Lung (tissue), 12 donors: ENCODE data around the gene CLK2. TPM values are rescaled to one million over a fixed set of nuclear protein-coding genes. Genes with fewer than 3 reads are reported as not detected.

ENCODE experiments used
- ATAC-seq: fragments of 200-7000 bp; cut with Tn5 transposase; one replicate; pipeline ENCODE4 v1.9.1; 2020; ENCODE audit warnings: moderate number of reproducible peaks; ENCODE audit not compliant: insufficient read depth, low FRiP score
- DNase-seq, 3 donors: peaks; one replicate each; pipeline ENCODE4 v3.0.0-alpha.2; 2013 to 2017
- H3K27ac ChIP-seq, 2 donors: one replicate each; pipeline ENCODE4 v1.5.1; 2013; ENCODE audit warnings: mild to moderate bottlenecking in 2 of 2, moderate library complexity in 2 of 2, control low read depth in 1 of 2, inconsistent platforms in 1 of 2, low read depth in 1 of 2, low read length in 1 of 2
- H3K27me3 ChIP-seq, 3 donors: one replicate each; pipeline ENCODE4 v1.5.1; 2013; ENCODE audit warnings: low read length in 2 of 3; ENCODE audit not compliant: control insufficient read depth in 3 of 3, insufficient read depth in 3 of 3
- H3K36me3 ChIP-seq, 4 donors: one replicate each; pipeline ENCODE4 v1.5.1; 2013; ENCODE audit warnings: low read length in 4 of 4, mild to moderate bottlenecking in 1 of 4, moderate library complexity in 1 of 4; ENCODE audit not compliant: control insufficient read depth in 4 of 4, insufficient read depth in 4 of 4
- H3K4me1 ChIP-seq, 5 donors: one replicate each; pipeline ENCODE4 v1.5.1; 2013; ENCODE audit warnings: low read length in 5 of 5, mild to moderate bottlenecking in 2 of 5, moderate library complexity in 1 of 5; ENCODE audit not compliant: control insufficient read depth in 5 of 5, insufficient read depth in 5 of 5
- H3K4me3 ChIP-seq: one replicate; pipeline ENCODE4 v1.5.1; 2013; ENCODE audit warnings: mild to moderate bottlenecking, control low read depth, moderate library complexity
- H3K9ac ChIP-seq, 2 donors: one replicate each; pipeline ENCODE4 v1.5.1; 2013; ENCODE audit warnings: low read length in 2 of 2, control low read depth in 1 of 2; ENCODE audit not compliant: insufficient read depth in 1 of 2
- H3K9me3 ChIP-seq, 4 donors: one replicate each; pipeline ENCODE4 v1.5.1; 2013; ENCODE audit warnings: low read length in 3 of 4, mild to moderate bottlenecking in 1 of 4, moderate library complexity in 1 of 4; ENCODE audit not compliant: control insufficient read depth in 4 of 4, insufficient read depth in 3 of 4
- WGBS, 2 donors: extraction: QIAGEN DNeasy Blood & Tissue Kit; methylation state at CpG; one replicate each; pipeline ENCODE4 v1.1.7; 2013; 5-methylcytosine and 5-hydroxymethylcytosine counted together
- polyA plus RNA-seq, 2 donors: library from polyadenylated mRNA; stranded (reverse); fragments of 200-250 nt; gene quantifications; one replicate each; pipeline ENCODE4 v1.2.1, GENCODE V29; 2013
- total RNA-seq, 2 donors: library from RNA; depleted of rRNA in 1 of 2; stranded (reverse); fragments of >200 nt in 1 of 2; gene quantifications; one replicate each; pipeline ENCODE4 v1.2.1, GENCODE V29; 2014 to 2021
- TF ChIP-seq, protein P1 (sequence below): IDR thresholded peaks from 2 replicates; pipeline ENCODE4 v1.5.1; 2012; ENCODE audit warnings: mild to moderate bottlenecking; ENCODE audit errors: control extremely low read depth, extremely low read depth
- donor health status: control.
- donor health status: control.
- donor health status: Bipolar disorder and iron deficiency.
- donor health status: healthy.
- donor health status: DM: yes; HTN: yes; CAD: no.

CLK2 gene
- total and polyA plus RNA-seq, 4 donors: 41.1 to 56.5 (median 54.2) TPM

DNA sequence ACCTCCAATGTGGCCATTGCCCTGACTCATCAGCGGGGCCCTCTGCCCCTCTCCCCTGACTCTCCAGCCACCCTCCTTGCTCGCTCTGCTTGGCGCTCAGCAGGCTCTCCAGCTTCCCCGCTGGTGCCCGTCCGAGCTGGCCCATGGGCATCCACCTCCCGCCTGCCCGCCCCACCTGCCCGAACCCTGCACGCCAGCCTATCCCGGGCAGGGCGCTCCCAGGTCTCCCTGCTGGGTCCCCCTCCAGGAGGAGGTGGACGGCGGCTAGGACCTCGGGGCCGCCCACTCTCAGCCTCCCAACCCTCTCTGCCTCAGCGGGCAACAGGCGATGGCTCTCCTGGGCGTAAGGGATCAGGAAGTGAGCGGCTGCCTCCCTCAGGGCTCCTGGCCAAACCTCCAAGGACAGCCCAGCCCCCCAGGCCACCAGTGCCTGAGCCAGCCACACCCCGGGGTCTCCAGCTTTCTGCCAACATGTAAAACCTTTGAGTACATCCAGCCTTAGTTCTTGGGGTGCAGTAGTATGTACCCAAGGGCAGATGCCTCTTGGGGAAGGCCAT is 14.8 kb upstream of the CLK2 start:
- 93% methylated on average over 21 of the region's 21 CpGs for WGBS, 2 donors
- H3K27me3 ChIP-seq: peaks cover 0 to 4% (median 0%) of the 10 kb centered on the region in 3 donors
- no peaks in the 10 kb centered on the region for H3K4me1 ChIP-seq
- no peak overlapping the region for H3K27ac ChIP-seq
- ATAC-seq: no peak
- peaks cover 0 to 3% (median under 1%) of the 10 kb centered on the region in 4 donors for H3K36me3 ChIP-seq
- no peaks in the 10 kb centered on the region for H3K9me3 ChIP-seq
- no peak overlapping the region for H3K4me3 ChIP-seq
- no peak overlapping the region for H3K9ac ChIP-seq
- DNase-seq: no peak
- TF ChIP-seq, protein P1, sequence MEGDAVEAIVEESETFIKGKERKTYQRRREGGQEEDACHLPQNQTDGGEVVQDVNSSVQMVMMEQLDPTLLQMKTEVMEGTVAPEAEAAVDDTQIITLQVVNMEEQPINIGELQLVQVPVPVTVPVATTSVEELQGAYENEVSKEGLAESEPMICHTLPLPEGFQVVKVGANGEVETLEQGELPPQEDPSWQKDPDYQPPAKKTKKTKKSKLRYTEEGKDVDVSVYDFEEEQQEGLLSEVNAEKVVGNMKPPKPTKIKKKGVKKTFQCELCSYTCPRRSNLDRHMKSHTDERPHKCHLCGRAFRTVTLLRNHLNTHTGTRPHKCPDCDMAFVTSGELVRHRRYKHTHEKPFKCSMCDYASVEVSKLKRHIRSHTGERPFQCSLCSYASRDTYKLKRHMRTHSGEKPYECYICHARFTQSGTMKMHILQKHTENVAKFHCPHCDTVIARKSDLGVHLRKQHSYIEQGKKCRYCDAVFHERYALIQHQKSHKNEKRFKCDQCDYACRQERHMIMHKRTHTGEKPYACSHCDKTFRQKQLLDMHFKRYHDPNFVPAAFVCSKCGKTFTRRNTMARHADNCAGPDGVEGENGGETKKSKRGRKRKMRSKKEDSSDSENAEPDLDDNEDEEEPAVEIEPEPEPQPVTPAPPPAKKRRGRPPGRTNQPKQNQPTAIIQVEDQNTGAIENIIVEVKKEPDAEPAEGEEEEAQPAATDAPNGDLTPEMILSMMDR: no peak

DNA sequence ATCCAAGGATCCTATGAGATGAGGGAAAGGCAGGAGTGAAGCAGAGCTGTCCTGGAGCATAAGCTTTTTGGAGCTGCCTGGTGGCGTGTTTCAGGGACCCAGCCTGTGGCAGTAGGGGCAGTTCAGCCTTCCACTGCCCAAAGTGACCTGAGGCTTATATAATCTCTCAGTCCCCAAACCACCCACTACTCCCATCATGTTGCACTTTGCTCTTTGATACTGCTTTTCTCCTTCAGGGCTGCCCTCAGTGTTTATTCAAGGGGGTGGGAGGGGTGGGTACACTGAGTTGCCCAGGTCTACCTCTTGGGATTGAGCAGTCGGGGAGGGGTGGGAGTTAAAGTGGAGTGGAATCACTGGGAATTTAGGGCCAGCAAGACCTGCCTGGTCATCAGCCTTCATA is 13.2 kb upstream of the CLK2 start:
- H3K27me3 ChIP-seq: no peaks in the 10 kb centered on the region
- TF ChIP-seq, protein P1: no peak
- H3K9ac ChIP-seq: no peak overlapping the region
- 96 to 100% methylated on average over 2 of the region's 2 CpGs for WGBS, 2 donors
- H3K4me3 ChIP-seq: no peak overlapping the region
- peaks cover 0 to 7% (median under 1%) of the 10 kb centered on the region in 4 donors for H3K36me3 ChIP-seq
- no peaks in the 10 kb centered on the region for H3K4me1 ChIP-seq
- no peaks in the 10 kb centered on the region for H3K9me3 ChIP-seq
- no peak overlapping the region for H3K27ac ChIP-seq
- DNase-seq (no peak), ATAC-seq (no peak)

DNA sequence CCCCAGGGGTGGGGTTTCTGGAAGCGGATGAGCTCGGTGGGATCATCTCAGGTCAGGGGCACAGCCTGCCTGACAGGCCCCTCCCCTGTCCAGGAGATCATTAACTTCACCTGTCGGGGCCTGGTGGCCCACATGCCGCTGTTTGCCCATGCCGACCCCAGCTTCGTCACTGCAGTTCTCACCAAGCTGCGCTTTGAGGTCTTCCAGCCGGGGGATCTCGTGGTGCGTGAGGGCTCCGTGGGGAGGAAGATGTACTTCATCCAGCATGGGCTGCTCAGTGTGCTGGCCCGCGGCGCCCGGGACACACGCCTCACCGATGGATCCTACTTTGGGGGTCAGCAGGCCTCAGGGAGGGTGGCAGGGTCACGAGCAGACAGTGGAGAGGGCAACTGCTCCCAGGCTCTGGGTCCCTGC is 12.3 kb upstream of the CLK2 start:
- WGBS, 2 donors: 93 to 96% methylated on average over 18 of the region's 18 CpGs
- Histone ChIP-seq H3K4me1 (no peaks in the 10 kb centered on the region), H3K9me3 (no peaks in the 10 kb centered on the region), H3K4me3 (no peak overlapping the region), H3K9ac (no peak overlapping the region), H3K36me3 (peaks cover 0 to 7% (median under 1%) of the 10 kb centered on the region in 4 donors), H3K27ac (no peak overlapping the region), H3K27me3 (no peaks in the 10 kb centered on the region)
- no peak for DNase-seq
- no peak for ATAC-seq
- TF ChIP-seq, protein P1: no peak

DNA sequence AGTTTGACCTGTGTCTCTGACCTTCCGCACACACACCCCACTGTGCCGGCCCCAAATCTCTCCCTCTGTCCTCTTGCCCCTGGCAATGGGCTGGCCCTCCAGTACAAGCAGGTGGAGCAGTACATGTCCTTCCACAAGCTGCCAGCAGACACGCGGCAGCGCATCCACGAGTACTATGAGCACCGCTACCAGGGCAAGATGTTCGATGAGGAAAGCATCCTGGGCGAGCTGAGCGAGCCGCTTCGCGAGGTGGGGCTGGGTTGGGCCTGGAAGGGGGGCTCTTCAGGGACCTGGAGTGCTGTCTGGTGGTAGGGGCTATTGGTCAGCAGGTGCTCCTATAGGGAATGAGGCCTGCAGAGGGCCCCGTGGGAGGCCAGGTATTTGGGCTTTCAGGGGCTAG is 11.8 kb upstream of the CLK2 start:
- Histone ChIP-seq H3K9ac (no peak overlapping the region), H3K4me1 (no peaks in the 10 kb centered on the region), H3K36me3 (peaks cover 0 to 7% (median under 1%) of the 10 kb centered on the region in 4 donors), H3K9me3 (no peaks in the 10 kb centered on the region), H3K27me3 (no peaks in the 10 kb centered on the region), H3K4me3 (no peak overlapping the region), H3K27ac (no peak overlapping the region)
- ATAC-seq (no peak), DNase-seq (no peak)
- TF ChIP-seq, protein P1: no peak
- WGBS, 2 donors: 93 to 97% methylated on average over 14 of the region's 14 CpGs
